IMR-90 (cell line): ENCODE results near the gene CFAP161. TPM values are rescaled to one million over a fixed set of nuclear protein-coding genes. Genes with fewer than 3 reads are reported as not detected.
A peak's percentile ranks its signal among the peaks of the same experiment; 100 is the strongest.

ENCODE experiments used
- ATAC-seq: fragments of 200-7000 bp; cut with Tn5 transposase; 2 replicates; pipeline ENCODE4 v1.9.1; 2020; ENCODE audit warnings: low read depth, mild to moderate bottlenecking, moderate library complexity
- BruUV-seq: library from RNA; stranded (reverse); fragments of 400-500 nt; replicated peaks from 2 replicates; lab custom pipeline; 2021; lab: Mats Ljungman, UMichigan
- CTCF ChIA-PET: fragments of 300-600 bp; formaldehyde crosslinking; extraction: SDS; loops from one replicate; lab custom pipeline; 2021; ENCODE audit warnings: antibody characterized with exemption; lab: Yijun Ruan, JAX
- POLR2A ChIA-PET: fragments of 300-600 bp; sonication (Branson Sonifier 250); formaldehyde crosslinking; loops from one replicate; lab custom pipeline; 2022; ENCODE audit warnings: antibody characterized with exemption; ENCODE audit not compliant: unreplicated experiment; lab: Charles Lee
- DNase-seq: peaks from one replicate; pipeline ENCODE4 v3.0.0; 2013
- H2AFZ ChIP-seq: replicated peaks from 2 replicates; pipeline ENCODE3; 2013; ENCODE audit warnings: low read length, mild to moderate bottlenecking; ENCODE audit not compliant: poor library complexity
- H2AK5ac ChIP-seq: 2 replicates; pipeline ENCODE4 v1.6.1; 2013; ENCODE audit warnings: low read depth, low read length, inconsistent platforms
- H2AK9ac ChIP-seq: replicated peaks from 2 replicates; pipeline ENCODE3; 2013; ENCODE audit warnings: mild to moderate bottlenecking, low read depth, low read length, moderate library complexity; ENCODE audit not compliant: poor library complexity
- H2BK120ac ChIP-seq: 2 replicates; pipeline ENCODE4 v1.6.1; 2013; ENCODE audit warnings: low read depth, low read length, inconsistent platforms
- H2BK15ac ChIP-seq: 3 replicates; pipeline ENCODE4 v1.6.1; 2013; ENCODE audit warnings: low read depth, low read length, inconsistent platforms
- H2BK20ac ChIP-seq: 2 replicates; pipeline ENCODE4 v1.6.1; 2013; ENCODE audit warnings: low read depth, mild to moderate bottlenecking, inconsistent platforms, low read length, moderate library complexity
- H2BK5ac ChIP-seq: 2 replicates; pipeline ENCODE4 v1.6.1; 2013; ENCODE audit warnings: mild to moderate bottlenecking, low read depth, low read length, inconsistent platforms; ENCODE audit not compliant: poor library complexity, severe bottlenecking
- H3K14ac ChIP-seq: replicated peaks from 2 replicates; pipeline ENCODE4 v1.6.1; 2013; ENCODE audit warnings: low read depth, low read length, inconsistent platforms
- H3K18ac ChIP-seq: 2 replicates; pipeline ENCODE4 v1.6.1; 2013; ENCODE audit warnings: low read depth, low read length, control low read depth
- H3K23ac ChIP-seq: 2 replicates; pipeline ENCODE4 v1.6.1; 2013; ENCODE audit warnings: low read depth, low read length, inconsistent platforms
- H3K27ac ChIP-seq: 2 replicates; pipeline ENCODE4 v1.5.1; 2013; ENCODE audit warnings: mild to moderate bottlenecking, control low read depth, low read length; ENCODE audit not compliant: insufficient read depth
- H3K27me3 ChIP-seq: 2 replicates; pipeline ENCODE4 v1.6.1; 2013; ENCODE audit warnings: low read length; ENCODE audit not compliant: control insufficient read depth, insufficient read depth
- H3K36me3 ChIP-seq: 2 replicates; pipeline ENCODE4 v1.6.1; 2013; ENCODE audit warnings: low read length, mixed read lengths; ENCODE audit not compliant: control insufficient read depth, insufficient read depth
- H3K4ac ChIP-seq: 2 replicates; pipeline ENCODE4 v1.6.1; 2013; ENCODE audit warnings: low read depth, low read length, inconsistent platforms
- H3K4me1 ChIP-seq: 2 replicates; pipeline ENCODE4 v1.6.1; 2013; ENCODE audit warnings: low read length, mixed read lengths; ENCODE audit not compliant: control insufficient read depth, insufficient read depth
- H3K4me2 ChIP-seq: 2 replicates; pipeline ENCODE4 v1.6.1; 2013; ENCODE audit warnings: low read depth, mild to moderate bottlenecking, control low read depth, low read length, moderate library complexity
- H3K4me3 ChIP-seq: 2 replicates; pipeline ENCODE4 v1.5.1; 2013; ENCODE audit warnings: low read depth, mild to moderate bottlenecking, control low read depth, low read length, moderate library complexity; ENCODE audit not compliant: insufficient read depth
- H3K56ac ChIP-seq: 2 replicates; pipeline ENCODE4 v1.6.1; 2013; ENCODE audit warnings: low read length, inconsistent platforms; ENCODE audit not compliant: insufficient read depth; ENCODE audit errors: extremely low read depth
- H3K79me1 ChIP-seq, 2 experiments: 2 replicates each; pipeline ENCODE4 v1.6.1; 2013; ENCODE audit warnings: low read length in 2 of 2, inconsistent platforms in 1 of 2, low read depth in 1 of 2
- H3K9ac ChIP-seq: 2 replicates; pipeline ENCODE4 v1.6.1; 2013; ENCODE audit warnings: low read depth, low read length, control low read depth
- H3K9me1 ChIP-seq: 2 replicates; pipeline ENCODE4 v1.6.1; 2013; ENCODE audit warnings: low read length, inconsistent platforms; ENCODE audit not compliant: insufficient read depth
- H3K9me3 ChIP-seq: 2 replicates; pipeline ENCODE4 v1.6.1; 2013; ENCODE audit warnings: low read length; ENCODE audit not compliant: control insufficient read depth, insufficient read depth
- H4K20me1 ChIP-seq: 2 replicates; pipeline ENCODE4 v1.6.1; 2013; ENCODE audit warnings: low read length, inconsistent platforms; ENCODE audit not compliant: insufficient read depth
- H4K5ac ChIP-seq: 2 replicates; pipeline ENCODE4 v1.6.1; 2013; ENCODE audit warnings: mild to moderate bottlenecking, low read depth, low read length, control low read depth
- H4K8ac ChIP-seq, 2 experiments: 2 replicates each; pipeline ENCODE4 v1.6.1; 2013; ENCODE audit warnings: low read depth in 2 of 2, low read length in 2 of 2, control low read depth in 1 of 2, inconsistent platforms in 1 of 2
- H4K91ac ChIP-seq: 2 replicates; pipeline ENCODE4 v1.6.1; 2013; ENCODE audit warnings: low read depth, low read length, inconsistent platforms; ENCODE audit not compliant: insufficient read depth
- BHLHE40 ChIP-seq: fragments of 150-350 bp; IDR thresholded peaks from 2 replicates; pipeline ENCODE4 v1.6.1; 2016; ENCODE audit warnings: mild to moderate bottlenecking, low read depth, low read length
- CEBPB ChIP-seq: IDR thresholded peaks from 2 replicates; pipeline ENCODE4 v1.6.1; 2012; ENCODE audit warnings: low read depth, low read length, improper control_type of control experiment
- CHD1 ChIP-seq: IDR thresholded peaks from 2 replicates; pipeline ENCODE4 v1.6.1; 2012; ENCODE audit warnings: low read depth, low read length, improper control_type of control experiment
- FOS ChIP-seq: fragments of 150-350 bp; IDR thresholded peaks from 2 replicates; pipeline ENCODE4 v1.6.1; 2016; ENCODE audit warnings: low read depth, low read length
- MAZ ChIP-seq: IDR thresholded peaks from 2 replicates; pipeline ENCODE4 v1.6.1; 2012; ENCODE audit warnings: low read depth, mild to moderate bottlenecking, low read length, improper control_type of control experiment, moderate library complexity, borderline replicate concordance
- MXI1 ChIP-seq: IDR thresholded peaks from 2 replicates; pipeline ENCODE4 v1.6.1; 2012; ENCODE audit warnings: low read depth, mild to moderate bottlenecking, low read length, moderate library complexity, borderline replicate concordance
- NFE2L2 ChIP-seq: fragments of 150-350 bp; IDR thresholded peaks from 2 replicates; pipeline ENCODE4 v1.6.1; 2016; ENCODE audit warnings: low read depth, mild to moderate bottlenecking, low read length
- POLR2A ChIP-seq: IDR thresholded peaks from 2 replicates; pipeline ENCODE4 v1.6.1; 2012; ENCODE audit warnings: mild to moderate bottlenecking, low read depth, low read length
- RAD21 ChIP-seq: IDR thresholded peaks from 2 replicates; pipeline ENCODE4 v1.6.1; 2012; ENCODE audit warnings: low read length, improper control_type of control experiment
- RCOR1 ChIP-seq: IDR thresholded peaks from 2 replicates; pipeline ENCODE4 v1.6.1; 2012; ENCODE audit warnings: mild to moderate bottlenecking, low read length, improper control_type of control experiment; ENCODE audit not compliant: insufficient replicate concordance
- WGBS, 2 experiments: methylation state at CpG; one replicate each; pipeline versions ENCODE4 v1.1.5 to v1.1.7; 2013; ENCODE audit warnings: missing lambda C conversion rate in 2 of 2; ENCODE audit not compliant: insufficient read length in 1 of 2; ENCODE audit errors: extremely low coverage in 2 of 2; 5-methylcytosine and 5-hydroxymethylcytosine counted together
- dilution Hi-C: fragments of 300-500 bp; cut with HindIII; formaldehyde crosslinking; loops from one replicate; pipeline ENCODE4 v1.14.3; 2018; ENCODE audit warnings: low sequenced_read_pairs; ENCODE audit not compliant: unreplicated experiment
- in situ Hi-C: fragments of 300-500 bp; cut with MboI; formaldehyde crosslinking; loops from 3 replicates; pipeline ENCODE4 v1.14.3; 2019; ENCODE audit warnings: low sequenced_read_pairs, inconsistent platforms, mixed read lengths
- intact Hi-C: fragments of 100-400 bp; cut with micrococcal nuclease; formaldehyde crosslinking; loops from 2 replicates; pipeline ENCODE4 v1.10.0; 2022
- polyA plus RNA-seq, 3 experiments: library from polyadenylated mRNA; depleted of rRNA; stranded (reverse); fragments of >200 nt; gene quantifications; 2 replicates each; pipeline ENCODE4 v1.2.3, GENCODE V29; 2012; ENCODE audit warnings: low replicate concordance in 1 of 3
- total RNA-seq: library from RNA; depleted of rRNA; stranded (reverse); fragments of >200 nt; gene quantifications from 2 replicates; pipeline ENCODE4 v1.2.3, GENCODE V29; 2012
- TF ChIP-seq, protein P1 (sequence below): fragments of 150-350 bp; IDR thresholded peaks from 2 replicates; pipeline ENCODE4 v1.6.1; 2017; ENCODE audit warnings: mild to moderate bottlenecking, antibody characterized with exemption, low read length, low read depth
- TF ChIP-seq, protein P2 (sequence below): fragments of 150-350 bp; IDR thresholded peaks from 2 replicates; pipeline ENCODE4 v1.6.1; 2016; ENCODE audit warnings: low read depth, mild to moderate bottlenecking, low read length, moderate library complexity, borderline replicate concordance

Gene CFAP161
- total and polyA plus RNA-seq, 2 of the 4 experiments (the other 2 are of a cell fraction) = not detected

DNA sequence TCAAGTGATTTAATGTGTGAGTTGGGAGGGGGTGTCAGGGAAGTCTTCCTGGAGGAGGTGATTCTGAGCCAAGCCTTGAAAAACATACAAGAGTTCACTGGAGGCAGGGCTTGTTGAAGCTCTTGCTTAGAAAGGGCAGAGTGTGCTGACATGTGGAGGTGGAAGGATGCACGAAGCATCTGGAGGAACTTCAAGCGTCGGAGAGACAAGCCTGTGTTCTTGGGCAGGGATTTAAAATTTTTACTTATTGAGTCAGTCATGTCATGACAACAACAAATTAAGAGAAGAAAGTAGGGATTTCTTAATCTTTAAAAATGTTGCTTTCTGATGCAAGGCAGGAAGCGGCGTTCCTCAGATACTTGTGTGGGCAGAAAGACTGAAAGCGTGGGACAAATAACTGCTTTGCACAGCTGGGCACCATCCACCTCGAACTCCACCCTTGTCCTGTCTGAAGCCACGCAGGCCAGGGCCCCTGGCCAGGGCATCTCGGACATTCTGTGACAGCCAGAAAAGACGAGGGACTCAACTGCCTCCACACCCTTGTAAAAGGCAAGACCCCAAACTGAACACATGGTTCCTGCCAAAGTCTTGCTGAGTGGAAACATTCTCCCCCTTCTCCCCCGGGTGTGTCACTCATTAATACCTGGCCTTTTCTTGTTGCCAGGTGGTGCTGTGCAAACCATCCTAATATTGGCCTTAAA is 55.7 kb downstream of the CFAP161 start:
- Histone ChIP-seq H3K27me3 (no peaks in the 10 kb centered on the region), H4K20me1 (no peaks in the 10 kb centered on the region), H3K9ac (peak overlapping the region; percentile 81), H4K5ac (peak overlapping the region; percentile 97), H3K14ac (peak overlapping the region; percentile 99), H3K36me3 (peaks cover 2% of the 10 kb centered on the region; the same call in 1 of the 2 replicates), H2BK120ac (peak overlapping the region; percentile 100), H3K9me1 (peaks cover 14% of the 10 kb centered on the region), H3K23ac (peak overlapping the region; percentile 100), H2AK9ac (peak overlapping the region; percentile 93), H2AFZ (peak overlapping the region; percentile 84), H2BK15ac (peak overlapping the region; percentile 97), H3K56ac (peak overlapping the region; percentile 98), H4K91ac (peak overlapping the region; percentile 100), H3K18ac (peak overlapping the region; percentile 93), H2AK5ac (peak overlapping the region; percentile 100), H3K79me1 (peaks cover 0 to 2% of the 10 kb centered on the region in 2 experiments; a peak in 1 of 4 replicates), H3K4me2 (peak overlapping the region; percentile 44), H3K4ac (peak overlapping the region; percentile 100), H3K9me3 (no peaks in the 10 kb centered on the region), H3K27ac (peak overlapping the region; percentile 96), H3K4me1 (peaks cover 25% of the 10 kb centered on the region), H2BK20ac (peak overlapping the region; percentile 99), H2BK5ac (peak overlapping the region; percentile 97), H4K8ac (peak overlapping the region; percentile 98 to 99), H3K4me3 (no peak overlapping the region)
- POLR2A ChIA-PET = interaction anchor here (0.6 to 1.0 kb wide), 4 partner anchors 25 to 66 kb away, joined by 3 to 5 read pairs (median 4); no protein-coding TSS in a partner anchor
- BruUV-seq = no TSS peak
- WGBS, 2 experiments = 0% methylated on average over 2 of the region's 11 CpGs; no CpG with 5 or more reads in 1 of the 2 experiments
- dilution Hi-C loops = no loop called here
- CTCF ChIA-PET = interaction anchor here (1.1 to 2.7 kb wide), 2 partner anchors 25 to 76 kb away, joined by 3 to 14 read pairs; no protein-coding TSS in a partner anchor
- in situ Hi-C loops = no loop called here
- DNase-seq = peak; percentile 99
- intact Hi-C loops = loop anchor here (2.0 kb wide), 2 partner anchors 67 to 75 kb away; no protein-coding TSS in a partner anchor
- TF ChIP-seq CEBPB = peak; percentile 96
- TF ChIP-seq, protein P1, sequence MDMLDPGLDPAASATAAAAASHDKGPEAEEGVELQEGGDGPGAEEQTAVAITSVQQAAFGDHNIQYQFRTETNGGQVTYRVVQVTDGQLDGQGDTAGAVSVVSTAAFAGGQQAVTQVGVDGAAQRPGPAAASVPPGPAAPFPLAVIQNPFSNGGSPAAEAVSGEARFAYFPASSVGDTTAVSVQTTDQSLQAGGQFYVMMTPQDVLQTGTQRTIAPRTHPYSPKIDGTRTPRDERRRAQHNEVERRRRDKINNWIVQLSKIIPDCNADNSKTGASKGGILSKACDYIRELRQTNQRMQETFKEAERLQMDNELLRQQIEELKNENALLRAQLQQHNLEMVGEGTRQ = no peak
- TF ChIP-seq BHLHE40 = peak; percentile 47
- no peak; the same call in 1 of the 2 replicates for TF ChIP-seq POLR2A
- TF ChIP-seq MXI1 = peak; percentile 35; the same call in 1 of the 2 replicates
- TF ChIP-seq, protein P2, sequence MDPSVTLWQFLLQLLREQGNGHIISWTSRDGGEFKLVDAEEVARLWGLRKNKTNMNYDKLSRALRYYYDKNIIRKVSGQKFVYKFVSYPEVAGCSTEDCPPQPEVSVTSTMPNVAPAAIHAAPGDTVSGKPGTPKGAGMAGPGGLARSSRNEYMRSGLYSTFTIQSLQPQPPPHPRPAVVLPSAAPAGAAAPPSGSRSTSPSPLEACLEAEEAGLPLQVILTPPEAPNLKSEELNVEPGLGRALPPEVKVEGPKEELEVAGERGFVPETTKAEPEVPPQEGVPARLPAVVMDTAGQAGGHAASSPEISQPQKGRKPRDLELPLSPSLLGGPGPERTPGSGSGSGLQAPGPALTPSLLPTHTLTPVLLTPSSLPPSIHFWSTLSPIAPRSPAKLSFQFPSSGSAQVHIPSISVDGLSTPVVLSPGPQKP = no peak
- peak; percentile 2 for TF ChIP-seq RCOR1
- peak; percentile 66 for TF ChIP-seq FOS
- TF ChIP-seq NFE2L2 = peak; percentile 4; the same call in 1 of the 2 replicates
- TF ChIP-seq MAZ = no peak
- no peak for TF ChIP-seq CHD1
- TF ChIP-seq RAD21 = 0 out of 2 replicates have a peak, but pooled peaks have one; percentile 4
- ATAC-seq = peak; percentile 87
